Measurements from ENCODE around the gene CMSS1.
"Not testable (repeated sequence)": the region's sequence is repeated elsewhere in the genome, so short reads cannot be mapped to it uniquely, and the experiment has no call there.

CMSS1 gene

GRCh38 chr3:100226712-100227429 lies 409.2 kb downstream of the CMSS1 start:
- peak in 1 of 2 experiments; percentile 30 for DNase-seq (ENCODE audit: low read depth in 2 of 2)

- no peak for DNase-seq (ENCODE audit: low read depth in 2 of 2)
These were observed 409.9 kb downstream of the CMSS1 start for GRCh38 chr3:100227511-100227921.

- DNase-seq (ENCODE audit: low read depth in 2 of 2), result no peak
These were observed 410.6 kb downstream of the CMSS1 start for GRCh38 chr3:100228247-100228646.

GRCh38 chr3:100229188-100229587 lies 411.5 kb downstream of the CMSS1 start:
- DNase-seq (ENCODE audit: low read depth in 2 of 2), result not testable (repeated sequence)

GRCh38 chr3:100230710-100231109 lies 413.0 kb downstream of the CMSS1 start:
- no peak for DNase-seq (ENCODE audit: low read depth in 2 of 2)
